ENCODE results near the gene ASS1.

Gene ASS1

DNA sequence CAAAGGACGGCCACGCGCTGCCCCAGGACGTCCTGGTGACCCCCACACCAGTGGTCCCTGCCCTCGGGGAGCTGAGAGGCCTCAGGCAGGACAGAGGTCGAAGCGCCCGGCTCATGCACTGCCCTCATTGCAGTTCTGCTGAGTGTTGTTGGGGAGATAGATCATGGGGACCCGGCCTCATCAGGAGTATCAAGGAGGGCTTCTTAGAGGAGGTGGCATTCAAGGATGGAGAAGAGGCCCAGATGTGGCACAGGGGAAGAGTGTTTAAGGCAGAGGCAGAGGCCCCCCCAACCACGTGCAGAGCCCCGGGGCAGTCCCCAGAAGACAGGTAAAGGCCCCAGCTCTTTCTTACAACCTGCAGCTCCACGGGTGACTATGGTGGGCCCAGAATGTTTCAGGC lies 26.2 kb downstream of the ASS1 start:
- Histone ChIP-seq H3K27ac (no peak overlapping the region), H3K27me3 (no peaks in the 10 kb centered on the region), H3K4me1 (no peaks in the 10 kb centered on the region), H3K36me3 (peaks cover 0 to 79% (median 52%) of the 10 kb centered on the region in 3 donors), H3K4me3 (no peak overlapping the region), H3K9me3 (no peaks in the 10 kb centered on the region)
- intact Hi-C loops (cut with DNase I; ENCODE audit: low total_unique reads): no loop called here
- TF ChIP-seq CTCF (IDR thresholded peaks at IDR 0.05): no peak
- DNase-seq: no peak

DNA sequence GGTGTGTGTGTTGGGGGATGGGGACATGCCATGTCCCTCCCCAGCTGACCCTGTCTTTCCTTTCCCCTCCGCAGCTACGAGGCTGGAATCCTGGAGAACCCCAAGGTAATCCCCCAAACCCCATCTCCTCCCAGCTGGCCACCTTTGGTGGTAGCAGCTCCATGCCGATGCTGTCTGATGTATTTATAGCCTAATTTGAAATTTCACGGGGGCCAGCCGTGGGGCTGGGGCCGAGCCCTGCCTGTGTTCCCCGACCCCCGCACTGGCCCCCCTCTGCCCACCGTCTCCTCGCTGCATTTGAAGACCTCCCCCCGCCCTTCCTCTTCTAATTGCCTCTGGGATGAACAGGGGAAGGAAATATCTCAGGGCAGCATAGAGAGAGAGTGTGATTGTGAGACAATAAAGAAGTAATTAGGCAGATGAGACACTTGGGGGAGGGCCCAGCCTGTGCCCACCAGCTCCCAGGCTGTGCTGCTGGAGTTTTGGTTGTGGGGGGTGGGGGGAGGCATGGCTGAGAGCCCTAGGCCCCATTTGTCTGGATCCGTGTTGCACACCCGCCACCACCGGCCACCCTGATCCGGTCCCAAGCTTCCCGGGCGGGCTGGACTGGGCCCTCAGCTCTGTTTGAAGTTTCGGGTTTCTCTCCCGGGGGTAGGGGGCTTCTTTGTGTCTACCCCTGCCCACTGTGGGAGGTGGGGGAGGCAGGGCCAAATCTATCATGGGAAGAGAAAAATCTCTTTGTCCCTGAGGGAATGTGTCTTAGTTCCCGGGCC lies 26.8 kb downstream of the ASS1 start:
- intact Hi-C loops (cut with DNase I; ENCODE audit: low total_unique reads): no loop called here
- Histone ChIP-seq H3K4me3 (no peak overlapping the region), H3K36me3 (peaks cover 0 to 79% (median 47%) of the 10 kb centered on the region in 3 donors), H3K4me1 (no peaks in the 10 kb centered on the region), H3K27ac (no peak overlapping the region), H3K9me3 (no peaks in the 10 kb centered on the region), H3K27me3 (no peaks in the 10 kb centered on the region)
- no peak for TF ChIP-seq CTCF (IDR thresholded peaks at IDR 0.05)
- DNase-seq: no peak

- Histone ChIP-seq H3K4me1 (no peaks in the 10 kb centered on the region), H3K27ac (no peak overlapping the region), H3K4me3 (no peak overlapping the region), H3K9me3 (no peaks in the 10 kb centered on the region), H3K27me3 (no peaks in the 10 kb centered on the region), H3K36me3 (peaks cover 0 to 79% (median 47%) of the 10 kb centered on the region in 3 donors)
- intact Hi-C loops (cut with DNase I; ENCODE audit: low total_unique reads): no loop called here
- no peak for TF ChIP-seq CTCF (IDR thresholded peaks at IDR 0.05)
- DNase-seq: no peak
These were observed 27.5 kb downstream of the ASS1 start for GRCh38 chr9:130472184-130472705.

DNA sequence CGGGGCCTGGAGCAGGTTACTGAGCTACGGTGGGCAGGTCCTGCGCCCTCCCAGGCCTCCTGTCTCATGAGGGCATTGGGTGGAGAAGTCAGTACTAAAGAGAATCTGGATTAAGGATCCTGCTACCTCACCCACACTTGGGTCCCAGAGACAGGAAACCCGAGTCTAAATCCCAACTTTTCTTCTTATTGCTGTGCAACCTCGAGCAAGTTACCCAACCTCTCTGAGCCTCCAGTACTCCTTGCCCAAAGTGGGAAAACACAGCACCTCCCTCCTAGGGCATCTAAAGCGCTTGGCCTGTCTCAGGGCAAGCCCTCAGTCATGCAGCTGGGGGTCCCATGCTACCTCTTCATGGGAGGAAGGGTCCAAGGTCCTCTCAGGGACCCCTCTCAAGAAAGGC lies 28.2 kb downstream of the ASS1 start:
- no peak for DNase-seq
- Histone ChIP-seq H3K9me3 (no peaks in the 10 kb centered on the region), H3K4me3 (no peak overlapping the region), H3K27ac (no peak overlapping the region), H3K27me3 (no peaks in the 10 kb centered on the region), H3K36me3 (peaks cover 0 to 81% (median 49%) of the 10 kb centered on the region in 3 donors), H3K4me1 (no peaks in the 10 kb centered on the region)
- intact Hi-C loops (cut with DNase I; ENCODE audit: low total_unique reads): no loop called here
- no peak for TF ChIP-seq CTCF (IDR thresholded peaks at IDR 0.05)

- H3K4me1 ChIP-seq: no peaks in the 10 kb centered on the region
- TF ChIP-seq CTCF (IDR thresholded peaks at IDR 0.05): no peak
- DNase-seq: no peak
- no peak overlapping the region for H3K4me3 ChIP-seq
- intact Hi-C loops (cut with DNase I; ENCODE audit: low total_unique reads): no loop called here
- H3K36me3 ChIP-seq: peaks cover 0 to 81% (median 47%) of the 10 kb centered on the region in 3 donors
- H3K27me3 ChIP-seq: no peaks in the 10 kb centered on the region
- H3K9me3 ChIP-seq: no peaks in the 10 kb centered on the region
- no peak overlapping the region for H3K27ac ChIP-seq
These were observed 28.8 kb downstream of the ASS1 start for GRCh38 chr9:130473566-130473965.
